Epithelial cell of esophagus (primary cell): ENCODE measurements around the gene TBC1D16.
A peak's percentile ranks its signal among the peaks of the same experiment; 100 is the strongest.

ENCODE experiments used
- DNase-seq: peaks from one replicate; pipeline ENCODE4 v3.0.0; 2010; ENCODE audit warnings: low read depth
- H3K4me3 ChIP-seq: 2 replicates; pipeline ENCODE4 v1.5.1; 2011; ENCODE audit warnings: mild to moderate bottlenecking, low read length, control low read depth
- CTCF ChIP-seq: IDR thresholded peaks from 2 replicates; pipeline ENCODE4 v1.5.1; 2011; ENCODE audit warnings: low read depth, mild to moderate bottlenecking, low read length, control low read depth, inconsistent platforms; ENCODE audit not compliant: insufficient read depth; ENCODE audit errors: missing control alignments

TBC1D16 gene

GRCh38 chr17:80031691-80032430 lies 3.8 kb downstream of the TBC1D16 start:
- H3K4me3 ChIP-seq, result no peak overlapping the region
- no peak for TF ChIP-seq CTCF
- DNase-seq, result no peak

- TF ChIP-seq CTCF, result peak; percentile 35
- H3K4me3 ChIP-seq, result no peak overlapping the region
- peak; percentile 78 for DNase-seq
Observed at GRCh38 chr17:80030730-80031410, 4.8 kb downstream of the TBC1D16 start.

- TF ChIP-seq CTCF, result no peak
- DNase-seq, result peak; percentile 20
- no peak overlapping the region for H3K4me3 ChIP-seq
Observed at GRCh38 chr17:80029258-80029974, 6.3 kb downstream of the TBC1D16 start.

- no peak for TF ChIP-seq CTCF
- DNase-seq, result no peak
- no peak overlapping the region for H3K4me3 ChIP-seq
Observed at GRCh38 chr17:80028030-80028429, 7.6 kb downstream of the TBC1D16 start.

GRCh38 chr17:80027043-80027435 lies 8.6 kb downstream of the TBC1D16 start:
- DNase-seq, result no peak
- H3K4me3 ChIP-seq, result no peak overlapping the region
- no peak for TF ChIP-seq CTCF

GRCh38 chr17:80026359-80027042 lies 9.2 kb downstream of the TBC1D16 start:
- peak; percentile 23 for DNase-seq
- no peak overlapping the region for H3K4me3 ChIP-seq
- no peak for TF ChIP-seq CTCF
